Activated CD8-positive, alpha-beta T cell treated with anti-CD3 and anti-CD28 coated beads for 36 hours (primary cell): ENCODE results near the gene KAZN. TPM values are rescaled to one million over a fixed set of nuclear protein-coding genes. Genes with fewer than 3 reads are reported as not detected.

Experiments used
- ATAC-seq: fragments of 200-7000 bp; cut with Tn5 transposase; one replicate; pipeline ENCODE4 v1.10.0; 2021; ENCODE audit warnings: mild to moderate bottlenecking, moderate library complexity
- CTCF ChIA-PET: fragments of 350-600 bp; sonication (Branson Sonifier 250); formaldehyde crosslinking; loops from one replicate; lab custom pipeline; 2021; ENCODE audit warnings: antibody characterized with exemption; lab: Charles Lee
- POLR2A ChIA-PET: fragments of 350-600 bp; sonication (Branson Sonifier 250); formaldehyde crosslinking; loops from one replicate; lab custom pipeline; 2021; ENCODE audit warnings: antibody characterized with exemption; lab: Charles Lee
- DNase-seq: peaks from one replicate; pipeline ENCODE4 v3.0.0-alpha.2; 2020
- H3K27ac Mint-ChIP-seq: one replicate; pipeline ENCODE4 v1.8.0; 2021; ENCODE audit warnings: mild to moderate bottlenecking, mixed read lengths
- H3K27me3 Mint-ChIP-seq: one replicate; pipeline ENCODE4 v1.8.0; 2021; ENCODE audit warnings: mixed read lengths
- H3K36me3 Mint-ChIP-seq: one replicate; pipeline ENCODE4 v1.8.0; 2021; ENCODE audit warnings: low read depth, mixed read lengths
- H3K4me1 Mint-ChIP-seq: one replicate; pipeline ENCODE4 v1.8.0; 2021; ENCODE audit warnings: low read depth, mixed read lengths
- H3K4me3 Mint-ChIP-seq: one replicate; pipeline ENCODE4 v1.8.0; 2021; ENCODE audit warnings: mild to moderate bottlenecking, moderate library complexity, mixed read lengths
- H3K9me3 Mint-ChIP-seq: one replicate; pipeline ENCODE4 v1.8.0; 2021; ENCODE audit warnings: mixed read lengths
- intact Hi-C: fragments of 100-400 bp; cut with micrococcal nuclease; formaldehyde crosslinking; loops from one replicate; pipeline ENCODE4 v1.10.0; 2022
- total RNA-seq, 2 experiments: library from RNA; stranded (reverse); gene quantifications; one replicate each; pipeline ENCODE4 v1.2.3, GENCODE V29; 2021
- TF ChIP-seq, protein P1 (sequence below): fragments of 200-600 bp; IDR thresholded peaks from one replicate; pipeline ENCODE4 v1.8.0; 2022; ENCODE audit warnings: antibody characterized with exemption, mild to moderate bottlenecking

Gene KAZN
- total RNA-seq, 2 experiments from 2014 or later, result 1.7 to 1.9 TPM

DNA sequence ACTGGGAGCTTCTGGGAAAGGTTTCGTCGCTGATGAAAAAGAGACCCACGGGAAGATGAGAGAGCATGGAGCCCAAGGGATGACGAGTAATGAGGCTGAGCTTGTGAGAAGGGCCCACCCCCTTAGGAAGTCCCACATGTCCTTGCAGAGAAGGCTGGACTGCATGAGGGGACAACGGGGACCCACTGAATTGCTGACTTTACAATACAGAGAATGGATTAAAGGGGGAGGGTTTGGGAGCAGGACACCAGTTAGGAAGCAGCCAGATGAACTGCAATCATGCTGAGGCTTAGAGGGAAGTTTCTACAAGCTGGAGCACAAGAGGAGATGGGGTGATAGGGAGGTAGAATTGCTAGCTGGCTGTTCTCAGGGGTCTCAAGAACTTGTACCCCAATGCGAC lies 549.5 kb downstream of the KAZN start:
- intact Hi-C loops, result no loop called here
- CTCF ChIA-PET, result no interaction called here
- ATAC-seq (no peak), DNase-seq (no peak)
- Mint-ChIP-seq H3K4me1 (peaks cover 2% of the 10 kb centered on the region), H3K27ac (no peak overlapping the region), H3K36me3 (no peaks in the 10 kb centered on the region), H3K9me3 (no peaks in the 10 kb centered on the region), H3K4me3 (no peak overlapping the region), H3K27me3 (peaks cover 53% of the 10 kb centered on the region)
- TF ChIP-seq, protein P1, sequence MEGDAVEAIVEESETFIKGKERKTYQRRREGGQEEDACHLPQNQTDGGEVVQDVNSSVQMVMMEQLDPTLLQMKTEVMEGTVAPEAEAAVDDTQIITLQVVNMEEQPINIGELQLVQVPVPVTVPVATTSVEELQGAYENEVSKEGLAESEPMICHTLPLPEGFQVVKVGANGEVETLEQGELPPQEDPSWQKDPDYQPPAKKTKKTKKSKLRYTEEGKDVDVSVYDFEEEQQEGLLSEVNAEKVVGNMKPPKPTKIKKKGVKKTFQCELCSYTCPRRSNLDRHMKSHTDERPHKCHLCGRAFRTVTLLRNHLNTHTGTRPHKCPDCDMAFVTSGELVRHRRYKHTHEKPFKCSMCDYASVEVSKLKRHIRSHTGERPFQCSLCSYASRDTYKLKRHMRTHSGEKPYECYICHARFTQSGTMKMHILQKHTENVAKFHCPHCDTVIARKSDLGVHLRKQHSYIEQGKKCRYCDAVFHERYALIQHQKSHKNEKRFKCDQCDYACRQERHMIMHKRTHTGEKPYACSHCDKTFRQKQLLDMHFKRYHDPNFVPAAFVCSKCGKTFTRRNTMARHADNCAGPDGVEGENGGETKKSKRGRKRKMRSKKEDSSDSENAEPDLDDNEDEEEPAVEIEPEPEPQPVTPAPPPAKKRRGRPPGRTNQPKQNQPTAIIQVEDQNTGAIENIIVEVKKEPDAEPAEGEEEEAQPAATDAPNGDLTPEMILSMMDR, result no peak
- POLR2A ChIA-PET, result no interaction called here

DNA sequence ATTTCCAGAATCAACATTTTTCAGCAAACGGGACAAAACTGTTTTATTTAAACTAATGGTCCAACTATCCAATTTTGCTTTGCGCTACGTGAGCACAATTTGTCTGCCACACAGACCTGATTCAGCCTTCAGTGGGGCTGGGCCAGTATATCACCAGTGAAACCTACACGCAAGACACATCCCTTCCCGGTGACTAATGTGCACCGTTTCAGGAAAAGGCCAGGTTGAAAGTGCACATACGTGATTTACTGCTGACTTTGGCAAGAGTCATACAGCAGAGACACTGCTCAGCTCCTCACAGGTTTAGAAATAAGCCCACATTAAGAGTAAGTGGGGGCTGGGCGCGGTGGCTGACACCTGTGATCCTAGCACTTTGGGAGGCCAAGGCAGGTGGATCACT lies 550.0 kb downstream of the KAZN start:
- TF ChIP-seq, protein P1, result no peak
- H3K4me1 Mint-ChIP-seq, result peaks cover 2% of the 10 kb centered on the region
- ATAC-seq, result no peak

DNA sequence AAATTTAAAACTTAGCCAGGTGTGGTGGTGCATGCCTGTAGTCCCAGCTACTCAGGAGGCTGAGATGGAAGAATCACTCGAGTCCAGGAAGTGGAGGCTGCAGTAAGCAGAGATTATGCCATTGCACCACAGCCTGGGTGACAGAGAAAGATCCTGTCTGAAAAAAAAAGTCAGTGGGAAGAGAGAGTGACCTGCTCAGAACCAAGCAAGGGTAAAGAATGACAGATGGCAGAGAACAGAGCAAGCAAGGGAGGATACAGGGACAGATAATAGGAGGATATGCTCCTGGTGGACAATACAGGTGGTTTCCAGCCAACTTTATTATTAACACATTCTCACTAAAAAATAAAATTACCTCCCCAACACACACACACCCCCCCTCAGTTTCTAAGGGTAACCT lies 550.5 kb downstream of the KAZN start:
- TF ChIP-seq, protein P1, result no peak
- no peak overlapping the region for H3K27ac Mint-ChIP-seq
- peaks cover 2% of the 10 kb centered on the region for H3K4me1 Mint-ChIP-seq
- H3K9me3 Mint-ChIP-seq, result no peaks in the 10 kb centered on the region
- POLR2A ChIA-PET, result no interaction called here
- ATAC-seq, result no peak
- DNase-seq, result no peak
- no peaks in the 10 kb centered on the region for H3K36me3 Mint-ChIP-seq
- peaks cover 51% of the 10 kb centered on the region for H3K27me3 Mint-ChIP-seq
- no peak overlapping the region for H3K4me3 Mint-ChIP-seq
- CTCF ChIA-PET, result no interaction called here
- intact Hi-C loops, result no loop called here

More for the DNA sequence above, 550.0 kb downstream of the KAZN start:
- H3K27ac Mint-ChIP-seq, result no peak overlapping the region
- no peak overlapping the region for H3K4me3 Mint-ChIP-seq
- intact Hi-C loops, result no loop called here
- peaks cover 52% of the 10 kb centered on the region for H3K27me3 Mint-ChIP-seq
- CTCF ChIA-PET, result no interaction called here
- no peak for DNase-seq
- no peaks in the 10 kb centered on the region for H3K9me3 Mint-ChIP-seq
- no peaks in the 10 kb centered on the region for H3K36me3 Mint-ChIP-seq
- POLR2A ChIA-PET, result no interaction called here

DNA sequence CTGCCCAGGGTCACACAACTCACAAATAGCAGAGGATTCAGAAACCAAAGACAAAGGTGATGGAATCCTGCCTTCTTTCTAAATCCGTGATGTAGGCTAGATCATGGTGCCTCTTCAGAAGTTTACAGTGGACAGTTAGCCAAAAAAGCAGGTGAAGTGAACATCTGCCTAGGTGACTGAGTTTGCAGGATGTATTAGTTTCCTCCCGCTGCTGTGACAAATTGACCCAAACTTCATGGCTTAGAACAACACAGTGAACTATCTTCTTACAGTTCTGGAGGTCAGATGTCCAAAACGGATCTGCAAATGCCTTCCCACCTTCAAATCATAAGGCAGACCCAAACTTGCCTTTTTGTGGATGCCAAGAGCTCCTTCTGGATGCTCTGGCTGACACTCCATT lies 551.9 kb downstream of the KAZN start:
- TF ChIP-seq, protein P1, result no peak
- Mint-ChIP-seq H3K27me3 (peaks cover 57% of the 10 kb centered on the region), H3K9me3 (no peaks in the 10 kb centered on the region), H3K27ac (no peak overlapping the region), H3K4me1 (peaks cover 8% of the 10 kb centered on the region), H3K36me3 (no peaks in the 10 kb centered on the region), H3K4me3 (no peak overlapping the region)
- ChIA-PET POLR2A (no interaction called here), CTCF (interaction anchor here (2.1 to 3.6 kb wide), 2 partner anchors 21 to 122 kb away, joined by 5 to 18 read pairs; no protein-coding TSS in a partner anchor)
- no peak for DNase-seq
- intact Hi-C loops, result loop anchor here (10.0 kb wide), 1 partner anchor 124 kb away; no protein-coding TSS in a partner anchor
- ATAC-seq, result no peak

DNA sequence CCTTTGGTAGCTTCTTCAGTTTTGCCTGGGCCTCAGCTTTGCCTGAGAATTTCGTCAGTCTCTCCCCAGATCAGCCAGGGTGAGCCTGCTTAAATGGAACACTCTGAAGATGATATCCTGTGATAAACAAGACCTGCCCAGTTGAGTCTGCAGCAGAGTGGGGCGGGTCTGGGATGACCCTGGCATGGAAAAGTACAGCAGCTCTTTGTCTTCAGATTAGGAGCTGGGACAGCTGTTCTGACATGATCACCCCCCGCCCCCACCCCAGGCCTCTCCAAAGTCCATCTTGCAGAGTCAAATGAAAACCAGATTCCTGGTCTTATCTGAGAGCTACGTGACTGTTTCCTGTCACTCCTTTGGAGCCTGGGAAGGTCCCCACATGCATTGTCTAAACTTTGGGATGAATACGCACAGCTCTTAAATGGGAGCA lies 552.9 kb downstream of the KAZN start:
- peaks cover 16% of the 10 kb centered on the region for H3K4me1 Mint-ChIP-seq
- no peaks in the 10 kb centered on the region for H3K9me3 Mint-ChIP-seq
- no peak overlapping the region for H3K4me3 Mint-ChIP-seq
- TF ChIP-seq, protein P1, result no peak
- intact Hi-C loops, result loop anchor here (10.0 kb wide), 1 partner anchor 123 kb away; no protein-coding TSS in a partner anchor
- H3K27me3 Mint-ChIP-seq, result peaks cover 55% of the 10 kb centered on the region
- DNase-seq, result no peak
- ChIA-PET CTCF (interaction anchor here (0.9 to 3.6 kb wide), 3 partner anchors 22 to 121 kb away, joined by 3 to 18 read pairs (median 5); no protein-coding TSS in a partner anchor), POLR2A (no interaction called here)
- H3K36me3 Mint-ChIP-seq, result no peaks in the 10 kb centered on the region
- no peak for ATAC-seq
- no peak overlapping the region for H3K27ac Mint-ChIP-seq
